Measurements from ENCODE around the gene UBE2J1. TPM values are rescaled to one million over a fixed set of nuclear protein-coding genes. Genes with fewer than 3 reads are reported as not detected.

The UBE2J1 gene
- total and polyA plus RNA-seq, 2 experiments from 2014 or later = 44.7 to 64.1 TPM

- TF ChIP-seq EZH2 (IDR thresholded peaks at IDR 0.05; ENCODE audit: borderline replicate concordance) (no peak), EZH2phosphoT487 (IDR thresholded peaks at IDR 0.05; ENCODE audit: low read depth, severe bottlenecking, unreplicated experiment) (no peak), CTCF (IDR thresholded peaks at IDR 0.05; ENCODE audit: poor library complexity) (no peak)
- no peak overlapping the region for H3K4me3 ChIP-seq
- H2AFZ ChIP-seq = no peak overlapping the region
- over 99% methylated on average over 7 of the region's 7 CpGs for WGBS (ENCODE audit: low lambda C conversion rate, missing lambda C conversion rate)
- no peaks in the 10 kb centered on the region for H3K79me2 ChIP-seq
- no peaks in the 10 kb centered on the region for H3K36me3 ChIP-seq (replicated peaks; ENCODE audit: insufficient read depth, low read depth)
- no peak overlapping the region for H3K27ac ChIP-seq
- no peaks in the 10 kb centered on the region for H3K9me3 ChIP-seq (ENCODE audit: low read depth)
- H3K27me3 ChIP-seq = no peaks in the 10 kb centered on the region
- H3K4me2 ChIP-seq = no peak overlapping the region
- H3K4me1 ChIP-seq (ENCODE audit: insufficient read depth) = no peaks in the 10 kb centered on the region
- DNase-seq (ENCODE audit: low spot score) = no peak
- no peaks in the 10 kb centered on the region for H3K9me2 ChIP-seq (replicated peaks; ENCODE audit: insufficient read depth)
- H4K20me1 ChIP-seq (ENCODE audit: insufficient read depth, poor library complexity, severe bottlenecking) = no peaks in the 10 kb centered on the region
Measured at GRCh38 chr6:89385846-89386245, 33.3 kb upstream of the UBE2J1 start.

DNA sequence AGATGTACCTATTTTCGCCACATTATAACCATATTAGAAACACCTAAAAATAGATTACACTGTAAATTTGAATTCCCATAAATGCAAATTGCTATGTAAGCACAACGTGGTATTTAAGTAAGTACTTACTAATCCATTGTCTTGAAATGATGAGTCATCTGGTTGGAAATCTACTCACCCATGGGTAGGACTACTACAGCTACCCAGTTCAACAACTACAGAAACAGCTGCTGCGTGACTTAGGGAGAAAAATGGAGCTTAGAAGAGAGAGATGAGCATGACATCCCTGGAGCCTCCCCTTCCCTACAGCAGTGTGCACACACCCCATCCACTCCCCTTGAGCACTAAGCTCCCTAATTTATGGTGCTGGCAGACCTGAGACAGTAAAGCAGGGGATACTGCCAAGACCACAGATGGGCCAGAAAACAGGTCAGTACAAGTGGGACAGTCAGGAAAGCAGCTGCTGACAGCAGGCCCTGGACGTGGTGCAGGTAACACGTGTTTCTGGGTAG lies 32.7 kb upstream of the UBE2J1 start:
- no peaks in the 10 kb centered on the region for H3K27me3 ChIP-seq
- no peak overlapping the region for H3K4me3 ChIP-seq
- 73% methylated on average over 5 of the region's 5 CpGs for WGBS (ENCODE audit: low lambda C conversion rate, missing lambda C conversion rate)
- no peaks in the 10 kb centered on the region for H3K36me3 ChIP-seq (replicated peaks; ENCODE audit: insufficient read depth, low read depth)
- H3K4me2 ChIP-seq = no peak overlapping the region
- H3K9me2 ChIP-seq (replicated peaks; ENCODE audit: insufficient read depth) = no peaks in the 10 kb centered on the region
- H3K9me3 ChIP-seq (ENCODE audit: low read depth) = no peaks in the 10 kb centered on the region
- TF ChIP-seq CTCF (IDR thresholded peaks at IDR 0.05; ENCODE audit: poor library complexity) = no peak
- no peak for TF ChIP-seq EZH2 (IDR thresholded peaks at IDR 0.05; ENCODE audit: borderline replicate concordance)
- no peak for TF ChIP-seq EZH2phosphoT487 (IDR thresholded peaks at IDR 0.05; ENCODE audit: low read depth, severe bottlenecking, unreplicated experiment)
- no peaks in the 10 kb centered on the region for H3K79me2 ChIP-seq
- H3K27ac ChIP-seq = no peak overlapping the region
- H3K4me1 ChIP-seq (ENCODE audit: insufficient read depth) = no peaks in the 10 kb centered on the region
- no peak for DNase-seq (ENCODE audit: low spot score)
- H4K20me1 ChIP-seq (ENCODE audit: insufficient read depth, poor library complexity, severe bottlenecking) = no peaks in the 10 kb centered on the region
- no peak overlapping the region for H2AFZ ChIP-seq

DNA sequence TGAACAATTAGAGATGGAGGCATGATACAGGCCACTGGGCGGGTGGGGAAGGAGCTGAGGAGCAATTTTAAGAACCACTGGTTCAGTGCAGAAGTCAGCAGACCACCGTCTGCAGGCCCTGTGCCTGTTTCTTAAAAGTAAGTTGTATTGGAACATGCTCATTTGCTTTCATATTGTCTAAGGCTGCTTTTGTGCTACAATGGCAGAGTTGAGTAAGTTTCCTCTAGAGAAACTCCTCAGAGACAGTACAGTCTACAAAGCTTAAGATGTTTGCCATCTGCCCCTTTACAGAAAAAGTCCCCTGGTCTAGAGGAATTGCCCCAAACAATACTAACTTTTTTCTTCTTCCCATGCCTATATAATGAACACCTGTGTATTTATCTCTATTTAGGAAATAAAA lies 28.5 kb upstream of the UBE2J1 start:
- H3K27ac ChIP-seq = no peak overlapping the region
- H4K20me1 ChIP-seq (ENCODE audit: insufficient read depth, poor library complexity, severe bottlenecking) = no peaks in the 10 kb centered on the region
- H3K36me3 ChIP-seq (replicated peaks; ENCODE audit: insufficient read depth, low read depth) = no peaks in the 10 kb centered on the region
- no peaks in the 10 kb centered on the region for H3K9me2 ChIP-seq (replicated peaks; ENCODE audit: insufficient read depth)
- TF ChIP-seq EZH2 (IDR thresholded peaks at IDR 0.05; ENCODE audit: borderline replicate concordance) (no peak), CTCF (IDR thresholded peaks at IDR 0.05; ENCODE audit: poor library complexity) (no peak), EZH2phosphoT487 (IDR thresholded peaks at IDR 0.05; ENCODE audit: low read depth, severe bottlenecking, unreplicated experiment) (no peak)
- no peak overlapping the region for H3K4me3 ChIP-seq
- no peak overlapping the region for H2AFZ ChIP-seq
- no peak for DNase-seq (ENCODE audit: low spot score)
- H3K79me2 ChIP-seq = no peaks in the 10 kb centered on the region
- 79% methylated on average over 2 of the region's 2 CpGs for WGBS (ENCODE audit: low lambda C conversion rate, missing lambda C conversion rate)
- no peak overlapping the region for H3K4me2 ChIP-seq
- H3K9me3 ChIP-seq (ENCODE audit: low read depth) = no peaks in the 10 kb centered on the region
- no peaks in the 10 kb centered on the region for H3K4me1 ChIP-seq (ENCODE audit: insufficient read depth)
- no peaks in the 10 kb centered on the region for H3K27me3 ChIP-seq

DNA sequence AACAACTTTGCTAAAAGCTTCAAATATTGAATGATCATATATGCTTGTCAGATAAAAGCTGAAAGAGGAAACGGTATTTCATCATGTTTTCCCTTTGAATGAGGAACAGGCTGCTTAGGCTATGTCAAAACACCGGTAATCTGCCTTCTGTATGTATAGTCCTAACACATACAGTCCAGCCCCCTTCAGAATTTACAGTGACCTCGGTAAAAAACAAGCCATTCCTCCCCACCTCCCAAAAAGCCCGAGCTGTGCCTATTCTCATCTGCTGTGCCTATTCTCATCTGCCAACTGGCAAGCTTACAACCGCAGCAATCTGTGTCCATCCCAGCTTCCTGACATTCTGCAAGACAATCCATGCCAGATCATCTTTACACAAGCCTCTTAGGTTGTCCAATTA lies 26.8 kb upstream of the UBE2J1 start:
- no peak overlapping the region for H2AFZ ChIP-seq
- no peak for TF ChIP-seq CTCF (IDR thresholded peaks at IDR 0.05; ENCODE audit: poor library complexity)
- no peak for TF ChIP-seq EZH2 (IDR thresholded peaks at IDR 0.05; ENCODE audit: borderline replicate concordance)
- TF ChIP-seq EZH2phosphoT487 (IDR thresholded peaks at IDR 0.05; ENCODE audit: low read depth, severe bottlenecking, unreplicated experiment) = no peak
- H3K9me3 ChIP-seq (ENCODE audit: low read depth) = no peaks in the 10 kb centered on the region
- H3K27ac ChIP-seq = no peak overlapping the region
- H3K79me2 ChIP-seq = no peaks in the 10 kb centered on the region
- DNase-seq (ENCODE audit: low spot score) = no peak
- no peaks in the 10 kb centered on the region for H3K27me3 ChIP-seq
- no peaks in the 10 kb centered on the region for H3K36me3 ChIP-seq (replicated peaks; ENCODE audit: insufficient read depth, low read depth)
- WGBS (ENCODE audit: low lambda C conversion rate, missing lambda C conversion rate) = 82% methylated on average over 5 of the region's 5 CpGs
- no peak overlapping the region for H3K4me2 ChIP-seq
- H3K9me2 ChIP-seq (replicated peaks; ENCODE audit: insufficient read depth) = no peaks in the 10 kb centered on the region
- no peak overlapping the region for H3K4me3 ChIP-seq
- peaks cover 4% of the 10 kb centered on the region for H3K4me1 ChIP-seq (ENCODE audit: insufficient read depth)
- no peaks in the 10 kb centered on the region for H4K20me1 ChIP-seq (ENCODE audit: insufficient read depth, poor library complexity, severe bottlenecking)

All from hepatocyte (in vitro differentiated cells).